Activated T-helper 2 cell treated with anti-CD3 and anti-CD28 coated beads, Interferon-gamma antibody, Interleukin-2, Interleukin-4, amounts not matched to agents 10 μg/mL and 5 μg/mL and 100 μg/mL, durations not matched to agents 14 hours and 24 hours and 36 hours (primary cell): Measurements from ENCODE around the gene KATNB1. TPM values are rescaled to one million over a fixed set of nuclear protein-coding genes. Genes with fewer than 3 reads are reported as not detected.
"Not testable (repeated sequence)": the region's sequence is repeated elsewhere in the genome, so short reads cannot be mapped to it uniquely, and the experiment has no call there.

Source experiments
- DNase-seq: peaks from one replicate; pipeline ENCODE4 v3.0.0; 2021; ENCODE audit warnings: low spot score
- H3K27ac Mint-ChIP-seq: one replicate; pipeline ENCODE4 v1.8.0; 2021; ENCODE audit warnings: mixed read lengths
- H3K27me3 Mint-ChIP-seq: one replicate; pipeline ENCODE4 v1.8.0; 2021; ENCODE audit warnings: low read depth, mixed read lengths
- H3K36me3 Mint-ChIP-seq: one replicate; pipeline ENCODE4 v1.8.0; 2021; ENCODE audit warnings: low read depth, mixed read lengths
- H3K4me1 Mint-ChIP-seq: one replicate; pipeline ENCODE4 v1.8.0; 2021; ENCODE audit warnings: low read depth, mixed read lengths
- H3K4me3 Mint-ChIP-seq: one replicate; pipeline ENCODE4 v1.8.0; 2021; ENCODE audit warnings: low read depth, mild to moderate bottlenecking, moderate library complexity, mixed read lengths
- H3K9me3 Mint-ChIP-seq: one replicate; pipeline ENCODE4 v1.8.0; 2021; ENCODE audit warnings: mixed read lengths
- intact Hi-C: fragments of 100-400 bp; cut with micrococcal nuclease; formaldehyde crosslinking; loops from one replicate; pipeline ENCODE4 v1.15.1; 2023
- total RNA-seq: library from RNA; stranded (reverse); gene quantifications from 2 replicates; pipeline ENCODE4 v1.2.3, GENCODE V29; 2022

KATNB1 gene
- total RNA-seq, 1 donor from 2014 or later: 34.1 TPM

DNA sequence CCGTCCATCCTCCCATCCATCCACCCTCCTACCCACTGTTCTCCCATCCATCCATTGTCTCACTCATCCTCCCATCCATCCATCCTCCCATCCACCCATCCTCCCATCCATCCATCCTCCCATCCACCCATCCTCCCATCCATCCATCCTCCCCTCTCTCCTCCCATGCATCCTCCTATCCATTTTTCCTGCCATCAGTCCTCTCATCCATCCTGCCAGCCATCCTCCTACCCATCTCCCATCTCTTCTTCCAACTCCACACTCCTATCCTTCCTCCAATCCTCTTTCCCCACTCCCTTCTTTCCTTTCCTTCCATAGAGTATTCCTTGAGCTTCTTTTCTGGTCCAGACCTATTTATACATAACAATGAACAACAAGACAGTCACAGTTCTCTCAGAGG lies 28.9 kb upstream of the KATNB1 start:
- H3K27ac Mint-ChIP-seq: no peak overlapping the region
- no peaks in the 10 kb centered on the region for H3K36me3 Mint-ChIP-seq
- intact Hi-C loops: no loop called here
- DNase-seq: no peak
- H3K4me3 Mint-ChIP-seq: no peak overlapping the region
- H3K9me3 Mint-ChIP-seq: no peaks in the 10 kb centered on the region
- peaks cover 12% of the 10 kb centered on the region for H3K27me3 Mint-ChIP-seq
- no peaks in the 10 kb centered on the region for H3K4me1 Mint-ChIP-seq

DNA sequence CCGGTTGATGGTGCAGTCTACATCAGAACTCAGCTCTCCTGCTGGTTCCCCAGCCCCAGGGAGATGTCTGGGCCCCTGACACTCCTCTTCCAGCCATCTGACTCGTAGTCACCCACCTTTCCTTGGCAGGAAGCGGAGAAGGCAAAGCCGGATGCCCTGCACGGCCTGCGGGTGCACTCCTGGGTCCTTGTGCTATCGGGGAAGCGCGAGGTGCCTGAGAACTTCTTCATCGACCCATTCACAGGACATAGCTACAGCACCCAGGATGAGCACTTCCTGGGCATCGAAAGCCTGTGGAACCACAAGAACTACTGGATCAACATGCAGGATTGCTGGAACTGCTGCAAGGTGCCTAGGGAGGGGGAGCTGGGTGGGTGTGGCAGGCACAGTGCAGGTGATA lies 28.2 kb upstream of the KATNB1 start:
- intact Hi-C loops: no loop called here
- Mint-ChIP-seq H3K4me3 (no peak overlapping the region), H3K4me1 (peaks cover 1% of the 10 kb centered on the region), H3K27ac (no peak overlapping the region), H3K9me3 (no peaks in the 10 kb centered on the region), H3K27me3 (peaks cover 14% of the 10 kb centered on the region), H3K36me3 (no peaks in the 10 kb centered on the region)
- no peak for DNase-seq

DNA sequence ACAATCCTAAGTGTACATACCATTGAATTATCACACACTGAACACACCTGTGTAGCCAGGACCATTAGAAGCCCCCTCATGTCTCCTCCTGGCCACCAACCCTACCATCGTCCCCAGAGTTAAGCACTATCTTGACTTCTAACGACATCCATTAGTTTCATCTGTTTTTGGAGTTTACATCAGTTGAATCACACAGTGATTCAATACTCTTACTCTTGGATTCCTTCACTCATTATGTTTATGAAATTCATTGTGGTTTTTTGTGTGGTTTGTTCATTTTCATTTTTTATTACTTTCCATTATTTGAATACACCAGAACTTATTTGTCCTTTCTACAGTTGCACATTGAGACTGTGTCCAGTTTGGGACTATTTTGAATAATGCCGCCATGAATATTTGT lies 27.4 kb upstream of the KATNB1 start:
- H3K4me3 Mint-ChIP-seq: no peak overlapping the region
- H3K4me1 Mint-ChIP-seq: peaks cover 2% of the 10 kb centered on the region
- intact Hi-C loops: no loop called here

DNA sequence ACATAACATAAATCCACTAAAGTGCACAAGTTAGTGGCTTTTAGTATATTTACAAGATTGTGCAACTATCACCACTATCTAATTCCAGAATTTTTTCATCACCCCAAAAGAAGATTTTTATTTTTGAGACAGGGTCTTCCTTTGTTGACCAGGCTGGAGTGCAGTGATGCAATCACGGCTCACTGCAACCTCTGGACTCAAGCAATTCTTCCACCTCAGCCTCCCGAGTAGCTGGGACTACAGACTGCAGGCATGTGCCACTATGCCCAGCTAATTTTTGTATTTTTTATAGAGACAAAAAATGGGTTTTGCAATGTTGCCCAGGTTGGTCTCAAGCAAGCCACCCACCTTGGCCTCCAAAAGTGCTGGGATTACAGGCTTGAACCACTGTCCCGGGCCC lies 25.9 kb upstream of the KATNB1 start:
- Mint-ChIP-seq H3K9me3 (no peaks in the 10 kb centered on the region), H3K27me3 (peaks cover 23% of the 10 kb centered on the region), H3K27ac (no peak overlapping the region), H3K36me3 (no peaks in the 10 kb centered on the region), H3K4me1 (peaks cover 2% of the 10 kb centered on the region), H3K4me3 (no peak overlapping the region)
- DNase-seq: no peak
- intact Hi-C loops: no loop called here

More for the DNA sequence above, 27.4 kb upstream of the KATNB1 start:
- Mint-ChIP-seq H3K27me3 (peaks cover 21% of the 10 kb centered on the region), H3K36me3 (no peaks in the 10 kb centered on the region), H3K9me3 (no peaks in the 10 kb centered on the region), H3K27ac (no peak overlapping the region)
- DNase-seq: no peak

DNA sequence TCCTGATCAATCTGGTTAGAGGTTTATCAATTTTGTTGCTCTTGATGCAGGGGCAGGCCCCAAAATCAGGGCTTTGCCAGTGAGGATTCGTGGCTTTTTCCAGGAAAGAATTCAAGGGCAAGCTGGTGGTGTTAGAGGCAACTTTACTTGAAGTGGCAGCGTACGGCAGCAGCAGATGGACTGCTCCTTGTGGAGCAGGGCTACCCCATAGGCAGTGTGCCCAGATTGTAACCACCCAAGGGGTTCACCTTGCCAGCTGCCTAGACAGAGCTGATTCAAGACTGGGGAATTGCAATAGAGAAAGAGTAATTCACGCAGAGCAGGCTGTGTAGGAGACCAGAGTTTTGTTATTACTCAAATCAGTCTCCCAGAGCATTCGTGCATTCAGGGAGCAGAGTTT lies 24.2 kb upstream of the KATNB1 start:
- H3K27ac Mint-ChIP-seq: no peak overlapping the region
- peaks cover 2% of the 10 kb centered on the region for H3K4me1 Mint-ChIP-seq
- intact Hi-C loops: no loop called here
- H3K27me3 Mint-ChIP-seq: peaks cover 23% of the 10 kb centered on the region
- no peaks in the 10 kb centered on the region for H3K9me3 Mint-ChIP-seq
- H3K4me3 Mint-ChIP-seq: no peak overlapping the region
- H3K36me3 Mint-ChIP-seq: no peaks in the 10 kb centered on the region
- no peak for DNase-seq

DNA sequence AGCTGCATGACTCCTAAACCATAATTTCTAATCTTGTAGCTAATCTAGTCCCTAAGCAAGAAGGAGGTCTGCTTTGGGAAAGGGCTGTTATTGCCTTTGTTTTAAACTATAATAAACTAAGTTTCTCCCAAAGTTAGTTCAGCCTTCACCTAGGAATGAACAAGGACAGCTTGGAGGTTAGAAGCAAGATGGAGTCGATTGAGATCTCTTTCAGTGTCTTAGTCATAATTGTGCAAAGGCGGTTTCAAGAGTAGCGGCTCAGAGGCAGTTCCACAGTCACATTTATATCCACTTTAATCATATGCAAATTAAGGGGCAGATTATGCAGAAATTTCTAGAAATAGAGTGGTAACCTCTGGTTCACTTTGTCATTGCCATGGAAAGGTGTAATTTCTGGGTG lies 23.6 kb upstream of the KATNB1 start:
- Mint-ChIP-seq H3K27me3 (peaks cover 23% of the 10 kb centered on the region), H3K9me3 (no peaks in the 10 kb centered on the region), H3K4me1 (peaks cover 2% of the 10 kb centered on the region), H3K4me3 (no peak overlapping the region), H3K36me3 (no peaks in the 10 kb centered on the region), H3K27ac (no peak overlapping the region)
- intact Hi-C loops: no loop called here
- DNase-seq: no peak

DNA sequence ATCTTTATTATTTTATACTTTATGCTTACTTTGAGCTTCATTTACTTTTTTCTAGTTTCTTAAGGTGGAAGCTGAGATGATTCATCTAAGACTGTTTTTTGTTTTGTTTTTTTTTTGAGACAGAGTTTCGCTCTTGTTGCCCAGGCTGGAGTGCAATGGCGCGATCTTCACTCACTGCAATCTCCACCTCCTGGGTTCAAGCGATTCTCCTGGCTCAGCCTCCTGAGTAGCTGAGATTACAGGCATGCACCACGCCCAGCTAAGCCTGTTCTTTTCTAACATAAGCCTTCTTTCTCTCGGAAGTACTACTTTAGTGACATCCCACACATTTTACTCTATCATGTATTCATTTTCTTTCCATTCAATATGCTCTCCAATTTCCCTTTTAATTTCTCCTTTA lies 23.0 kb upstream of the KATNB1 start:
- H3K27ac Mint-ChIP-seq, H3K9me3 Mint-ChIP-seq, intact Hi-C loops, H3K4me1 Mint-ChIP-seq, H3K36me3 Mint-ChIP-seq, DNase-seq, H3K4me3 Mint-ChIP-seq: not testable (repeated sequence)
- peaks cover 23% of the 10 kb centered on the region for H3K27me3 Mint-ChIP-seq

DNA sequence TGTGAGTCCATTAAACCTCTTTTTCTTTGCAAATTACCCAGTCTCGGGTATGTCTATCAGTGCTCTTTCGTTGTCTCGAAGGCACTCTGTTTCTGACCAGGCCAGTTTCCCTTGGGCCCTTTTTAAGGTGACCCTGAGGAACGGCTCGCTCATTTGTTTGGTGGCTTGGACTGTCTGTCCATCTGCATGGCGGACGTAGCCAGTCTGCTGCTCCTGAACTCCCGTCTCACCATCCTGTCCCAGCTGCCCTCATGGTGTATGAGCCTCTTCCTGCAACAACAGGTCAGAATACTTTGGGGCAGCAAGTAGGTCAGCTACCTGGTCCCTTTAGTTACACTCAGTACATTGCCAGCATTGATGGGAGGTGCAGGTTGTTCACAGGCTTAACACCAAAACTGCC lies 22.0 kb upstream of the KATNB1 start:
- H3K27ac Mint-ChIP-seq: no peak overlapping the region
- H3K4me3 Mint-ChIP-seq: no peak overlapping the region
- intact Hi-C loops: no loop called here
- DNase-seq: no peak
- H3K9me3 Mint-ChIP-seq: no peaks in the 10 kb centered on the region
- peaks cover 2% of the 10 kb centered on the region for H3K4me1 Mint-ChIP-seq
- peaks cover 23% of the 10 kb centered on the region for H3K27me3 Mint-ChIP-seq
- H3K36me3 Mint-ChIP-seq: no peaks in the 10 kb centered on the region

DNA sequence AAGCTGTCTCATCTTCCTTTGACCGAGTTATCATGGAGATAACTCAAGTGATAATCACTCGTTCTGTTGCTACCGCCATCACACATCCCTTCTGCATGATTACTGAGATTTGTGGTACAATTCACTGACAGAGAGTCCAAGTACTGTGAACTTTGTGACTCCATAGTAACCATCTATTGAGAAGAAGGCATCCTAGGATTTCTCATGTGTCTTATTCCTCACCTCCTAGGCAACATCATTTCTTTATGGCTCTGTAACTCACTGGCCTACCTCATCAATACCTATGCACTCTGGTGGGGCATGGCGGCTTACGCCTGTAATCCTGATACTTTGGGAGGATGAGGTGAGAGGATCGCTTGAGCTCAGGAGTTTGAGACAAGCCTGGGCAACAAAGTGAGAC lies 21.5 kb upstream of the KATNB1 start:
- Mint-ChIP-seq H3K9me3 (no peaks in the 10 kb centered on the region), H3K27me3 (peaks cover 23% of the 10 kb centered on the region), H3K36me3 (no peaks in the 10 kb centered on the region), H3K27ac (no peak overlapping the region), H3K4me3 (no peak overlapping the region), H3K4me1 (peaks cover 2% of the 10 kb centered on the region)
- no peak for DNase-seq
- intact Hi-C loops: no loop called here

DNA sequence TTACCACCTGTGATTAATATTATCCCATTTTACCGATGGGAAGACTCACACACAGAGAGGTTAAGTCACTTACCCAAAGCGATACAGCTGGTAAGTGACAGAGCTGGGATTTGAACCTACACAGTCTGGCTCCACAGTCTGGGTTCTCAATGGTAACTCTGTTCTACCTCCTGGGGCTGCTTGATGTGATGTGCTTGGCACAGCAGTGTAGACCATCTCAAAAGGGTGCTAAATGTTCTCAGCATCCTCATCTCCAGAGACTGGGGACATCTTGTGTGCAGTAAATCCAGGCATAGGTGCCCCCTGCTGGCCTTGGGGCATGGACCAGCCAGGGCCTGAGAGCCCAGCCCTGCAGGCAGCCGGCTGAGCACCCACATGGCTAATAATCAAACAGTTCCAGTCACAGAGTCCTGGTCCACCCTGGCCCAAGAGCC lies 15.4 kb upstream of the KATNB1 start:
- Mint-ChIP-seq H3K4me1 (no peaks in the 10 kb centered on the region), H3K27ac (no peak overlapping the region), H3K27me3 (peaks cover 2% of the 10 kb centered on the region), H3K36me3 (no peaks in the 10 kb centered on the region), H3K4me3 (no peak overlapping the region), H3K9me3 (no peaks in the 10 kb centered on the region)
- DNase-seq: peak; percentile 33
- intact Hi-C loops: loop anchor here (2.0 to 5.0 kb wide), 3 partner anchors 33 to 143 kb away; no protein-coding TSS in a partner anchor

DNA sequence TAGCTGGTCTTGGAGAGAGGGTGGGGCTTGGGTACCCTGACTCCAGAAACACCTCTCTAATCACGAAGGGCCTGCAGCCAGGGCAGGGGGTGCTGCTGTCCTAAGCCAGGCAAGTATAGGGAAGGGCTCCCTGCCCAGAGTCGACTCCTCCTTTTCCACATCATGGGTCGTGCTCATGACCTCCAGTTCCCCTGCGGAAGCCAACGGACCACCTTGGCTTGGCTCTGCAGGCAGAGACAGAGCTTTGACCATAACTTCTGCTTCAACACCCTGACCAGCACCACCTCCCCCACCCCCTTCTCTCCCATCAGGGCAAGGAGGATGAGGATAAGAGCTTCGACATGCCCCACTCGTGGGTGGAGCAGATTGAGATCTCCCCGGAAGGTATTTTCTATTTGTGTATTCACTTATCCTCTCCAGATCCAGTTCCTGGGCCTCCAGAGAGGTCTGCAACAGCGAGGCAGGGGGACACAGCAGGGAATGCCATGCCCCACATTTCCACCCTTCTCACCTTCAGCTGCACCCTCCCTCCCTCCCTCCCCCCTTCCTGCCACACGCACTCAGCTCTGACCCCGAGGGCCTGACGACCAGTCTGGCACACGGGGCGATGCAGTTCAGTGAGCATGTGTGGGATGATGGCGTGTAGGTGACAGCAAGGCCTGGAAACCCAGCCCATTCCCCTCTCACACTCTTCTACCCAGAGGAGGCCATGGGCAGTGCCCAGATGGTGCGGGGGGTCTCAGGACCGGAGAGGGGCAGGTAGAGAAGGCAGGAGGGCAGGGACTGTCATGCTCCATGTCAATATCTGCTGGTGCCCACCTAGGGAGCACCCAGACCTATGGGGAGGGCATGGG lies 14.0 kb upstream of the KATNB1 start:
- Mint-ChIP-seq H3K4me1 (no peaks in the 10 kb centered on the region), H3K36me3 (no peaks in the 10 kb centered on the region), H3K27ac (no peak overlapping the region), H3K4me3 (no peak overlapping the region), H3K9me3 (no peaks in the 10 kb centered on the region), H3K27me3 (peaks cover 2% of the 10 kb centered on the region)
- no peak for DNase-seq
- intact Hi-C loops: loop anchor here (2.0 to 5.0 kb wide), 3 partner anchors 34 to 145 kb away; no protein-coding TSS in a partner anchor

DNA sequence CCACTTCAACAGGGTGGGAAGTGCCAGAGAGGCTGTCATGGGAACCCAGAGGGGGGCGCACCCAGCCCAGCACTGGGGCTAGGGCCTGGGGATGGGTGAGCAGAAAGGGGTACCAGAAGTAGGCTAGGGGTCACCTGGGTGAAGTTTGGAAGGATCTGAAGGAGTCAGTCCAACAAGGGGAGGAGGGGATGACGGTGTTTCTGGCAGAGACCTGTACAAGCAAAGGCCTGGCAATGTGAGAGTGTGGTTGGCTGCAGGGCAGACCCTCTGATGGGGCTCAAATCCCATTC lies 13.4 kb upstream of the KATNB1 start:
- no peak overlapping the region for H3K27ac Mint-ChIP-seq
- H3K9me3 Mint-ChIP-seq: no peaks in the 10 kb centered on the region
- no peaks in the 10 kb centered on the region for H3K36me3 Mint-ChIP-seq
- DNase-seq: no peak
- no peaks in the 10 kb centered on the region for H3K4me1 Mint-ChIP-seq
- no peak overlapping the region for H3K4me3 Mint-ChIP-seq
- intact Hi-C loops: loop anchor here (5.0 kb wide), 2 partner anchors 35 to 75 kb away; no protein-coding TSS in a partner anchor
- H3K27me3 Mint-ChIP-seq: peaks cover 2% of the 10 kb centered on the region

DNA sequence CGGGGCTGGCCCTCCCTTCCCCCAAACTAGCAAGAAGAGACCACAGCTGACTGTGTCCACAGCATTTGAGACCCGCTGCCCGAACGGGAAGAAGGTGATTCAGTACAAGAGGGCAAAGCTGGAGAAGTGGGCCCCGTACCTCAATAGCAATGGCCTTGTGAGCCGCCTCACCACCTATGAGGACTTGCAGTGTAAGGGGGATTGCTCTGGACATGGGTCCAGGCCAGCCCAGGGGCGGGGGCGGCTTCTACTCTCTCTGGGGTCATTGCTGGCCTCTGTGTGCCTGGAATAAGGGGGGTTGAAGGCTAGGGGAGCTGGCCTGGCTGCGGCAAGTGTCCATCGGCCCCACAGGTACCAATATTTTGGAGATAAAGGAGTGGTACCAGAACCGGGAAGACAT lies 12.9 kb upstream of the KATNB1 start:
- intact Hi-C loops: loop anchor here (5.0 kb wide), 2 partner anchors 35 to 75 kb away; no protein-coding TSS in a partner anchor
- H3K27ac Mint-ChIP-seq: no peak overlapping the region

More for the DNA sequence above, 12.9 kb upstream of the KATNB1 start:
- DNase-seq: no peak
- H3K27me3 Mint-ChIP-seq: peaks cover 2% of the 10 kb centered on the region
- no peaks in the 10 kb centered on the region for H3K9me3 Mint-ChIP-seq
- no peaks in the 10 kb centered on the region for H3K36me3 Mint-ChIP-seq
- H3K4me3 Mint-ChIP-seq: no peak overlapping the region
- H3K4me1 Mint-ChIP-seq: no peaks in the 10 kb centered on the region
